Choroid plexus epithelial cell (primary cell): ENCODE results near the gene SLC13A5.

ENCODE experiments used
- DNase-seq: peaks from one replicate; pipeline ENCODE4 v3.0.0-alpha.2; 2010; ENCODE audit warnings: low read depth
- H3K4me3 ChIP-seq: 2 replicates; pipeline ENCODE4 v1.5.1; 2011; ENCODE audit warnings: low read depth, mild to moderate bottlenecking, control low read depth, low read length, moderate library complexity
- CTCF ChIP-seq: conservative IDR thresholded peaks from 2 replicates; pipeline ENCODE4 v1.5.1; 2011; ENCODE audit warnings: low read depth, mild to moderate bottlenecking, control low read depth, inconsistent platforms, low read length, moderate library complexity

SLC13A5 gene

GRCh38 chr17:6702567-6703215 lies 10.5 kb downstream of the SLC13A5 start:
- no peak for TF ChIP-seq CTCF
- no peak for DNase-seq
- H3K4me3 ChIP-seq: no peak overlapping the region

GRCh38 chr17:6701719-6702118 lies 11.4 kb downstream of the SLC13A5 start:
- TF ChIP-seq CTCF: peak; percentile 57
- peak; percentile 29 for DNase-seq
- no peak overlapping the region for H3K4me3 ChIP-seq

- no peak overlapping the region for H3K4me3 ChIP-seq
- no peak for TF ChIP-seq CTCF
- DNase-seq: no peak
These were observed 12.2 kb downstream of the SLC13A5 start for GRCh38 chr17:6700948-6701307.

GRCh38 chr17:6699997-6700947 lies 12.9 kb downstream of the SLC13A5 start:
- TF ChIP-seq CTCF: no peak
- DNase-seq: no peak
- no peak overlapping the region for H3K4me3 ChIP-seq

- DNase-seq: no peak
- H3K4me3 ChIP-seq: no peak overlapping the region
- TF ChIP-seq CTCF: no peak
These were observed 15.2 kb downstream of the SLC13A5 start for GRCh38 chr17:6698004-6698403.

- no peak overlapping the region for H3K4me3 ChIP-seq
- no peak for TF ChIP-seq CTCF
- DNase-seq: no peak
These were observed 16.3 kb downstream of the SLC13A5 start for GRCh38 chr17:6696906-6697305.
